HG03066 (cell line): ENCODE measurements around the gene POTEB2.
"Not testable (repeated sequence)": the region's sequence is repeated elsewhere in the genome, so short reads cannot be mapped to it uniquely, and the experiment has no call there.

ENCODE experiments used
- ATAC-seq: cut with Tn5 transposase; IDR thresholded peaks from one replicate; pipeline ENCODE4 v1.9.1; 2021; ENCODE audit warnings: low read depth; ENCODE audit not compliant: unreplicated experiment

POTEB2 gene

GRCh38 chr15:20866214-20866613 lies at the start of gene POTEB2:
POTEB2 (minus strand) TSS chr15:20866314; CDS start chr15:20866281, 33 bp downstream.
- ATAC-seq = not testable (repeated sequence)

- not testable (repeated sequence) for ATAC-seq
Observed at GRCh38 chr15:20879916-20880315, 13.8 kb upstream of the POTEB2 start.

DNA sequence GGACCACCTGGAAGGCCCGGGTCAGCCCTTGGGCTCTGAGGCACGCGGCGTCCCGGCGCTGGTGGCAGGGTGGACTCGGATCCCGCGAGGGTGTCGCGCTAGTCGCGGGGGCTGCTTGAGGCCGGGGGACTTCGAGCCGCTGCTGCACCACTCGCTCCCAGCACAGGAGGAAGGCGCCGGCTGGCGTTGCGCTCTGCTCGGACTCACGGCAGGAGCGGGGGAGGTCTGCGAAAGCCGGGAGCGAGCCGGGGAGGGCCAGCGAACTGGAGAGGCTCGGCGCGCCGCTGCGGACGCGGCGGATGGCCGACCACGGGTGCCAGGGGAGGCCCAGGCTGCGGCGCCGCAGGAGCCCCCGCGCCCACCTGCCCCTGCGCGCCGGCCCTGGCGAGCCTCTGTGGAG lies 12.3 kb upstream of the POTEB2 start:
- ATAC-seq = not testable (repeated sequence)

DNA sequence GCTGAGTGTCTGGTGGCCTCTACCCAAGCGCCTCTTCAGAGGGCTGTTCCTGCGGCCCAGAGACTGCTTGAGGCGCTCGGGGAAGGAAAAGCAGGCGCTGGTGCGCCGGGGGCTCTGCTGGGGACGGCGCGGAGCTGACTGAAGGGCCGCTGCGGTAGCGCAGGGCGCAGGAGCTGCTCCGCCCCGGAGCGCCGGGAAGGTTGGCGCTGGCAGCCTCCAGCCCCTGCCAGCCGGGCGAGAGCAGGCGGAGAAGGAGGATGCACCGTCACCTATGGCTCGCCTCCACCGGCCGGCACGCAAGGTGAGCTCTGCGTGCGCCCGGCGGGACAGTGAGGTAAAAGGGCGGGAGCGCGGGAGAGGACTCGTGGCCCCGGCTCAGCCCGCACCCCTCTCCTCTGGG lies 11.7 kb upstream of the POTEB2 start:
- ATAC-seq = not testable (repeated sequence)
